Measurements from ENCODE around the gene GRK3.

Gene GRK3

DNA sequence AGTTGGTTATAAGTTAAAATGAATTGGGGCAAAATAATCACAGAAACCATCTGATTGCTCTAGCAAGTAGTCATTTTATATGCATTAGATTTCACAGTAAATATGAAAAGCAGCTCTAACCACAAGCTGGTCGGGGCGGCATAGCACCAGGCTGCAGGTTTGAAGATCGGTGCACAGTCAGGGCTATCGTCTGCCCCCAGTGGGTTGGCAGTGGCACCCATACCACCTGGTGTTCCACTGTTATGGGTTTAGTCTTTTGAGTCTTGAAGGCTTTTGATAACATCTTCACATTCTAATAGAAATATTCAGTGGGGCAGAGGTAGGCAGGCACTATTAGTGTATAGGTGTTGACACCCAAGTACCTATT, 62.1 kb downstream of the GRK3 start:
- Histone ChIP-seq H3K36me3 (ENCODE audit: insufficient read depth, low read length) (no peaks in the 10 kb centered on the region), H3K4me1 (ENCODE audit: insufficient read depth, low read length) (peaks cover 25% of the 10 kb centered on the region), H3K27me3 (ENCODE audit: insufficient read depth, low read length) (no peaks in the 10 kb centered on the region), H3K9me3 (ENCODE audit: low read length) (no peaks in the 10 kb centered on the region), H3K4me3 (ENCODE audit: low read length) (no peak overlapping the region), H2AFZ (ENCODE audit: low read depth, low read length) (no peak overlapping the region)

DNA sequence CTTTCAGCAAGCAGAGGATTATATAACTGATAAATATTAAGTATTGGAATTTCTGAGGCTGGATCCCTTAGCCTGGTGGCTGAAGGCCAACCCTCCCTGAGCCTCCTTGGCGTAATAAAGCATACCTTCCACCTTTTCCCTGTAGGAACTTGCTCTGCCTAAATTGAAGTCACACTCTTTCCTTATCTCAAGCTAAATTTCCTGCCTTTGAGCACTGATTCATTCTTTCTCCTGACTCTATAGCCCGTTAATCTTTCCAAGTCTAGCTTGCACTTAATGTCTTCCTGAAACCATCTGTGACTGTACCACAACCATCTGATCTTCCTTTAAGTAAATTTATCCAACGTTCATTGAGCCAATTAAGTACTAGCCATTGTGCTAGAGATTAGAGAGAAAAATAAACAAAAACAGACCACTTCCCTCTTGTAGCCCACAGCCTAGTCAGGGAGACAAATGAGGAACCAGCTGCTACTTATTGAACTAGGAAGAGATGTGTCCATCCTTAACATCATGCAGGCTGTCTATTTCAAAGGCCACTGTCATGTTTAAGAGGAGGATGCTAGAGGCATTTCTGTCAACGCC, 62.9 kb downstream of the GRK3 start:
- no peaks in the 10 kb centered on the region for H3K27me3 ChIP-seq (ENCODE audit: insufficient read depth, low read length)
- peaks cover 22% of the 10 kb centered on the region for H3K4me1 ChIP-seq (ENCODE audit: insufficient read depth, low read length)
- H3K9me3 ChIP-seq (ENCODE audit: low read length): no peaks in the 10 kb centered on the region
- no peak overlapping the region for H2AFZ ChIP-seq (ENCODE audit: low read depth, low read length)
- H3K4me3 ChIP-seq (ENCODE audit: low read length): no peak overlapping the region
- H3K36me3 ChIP-seq (ENCODE audit: insufficient read depth, low read length): no peaks in the 10 kb centered on the region

DNA sequence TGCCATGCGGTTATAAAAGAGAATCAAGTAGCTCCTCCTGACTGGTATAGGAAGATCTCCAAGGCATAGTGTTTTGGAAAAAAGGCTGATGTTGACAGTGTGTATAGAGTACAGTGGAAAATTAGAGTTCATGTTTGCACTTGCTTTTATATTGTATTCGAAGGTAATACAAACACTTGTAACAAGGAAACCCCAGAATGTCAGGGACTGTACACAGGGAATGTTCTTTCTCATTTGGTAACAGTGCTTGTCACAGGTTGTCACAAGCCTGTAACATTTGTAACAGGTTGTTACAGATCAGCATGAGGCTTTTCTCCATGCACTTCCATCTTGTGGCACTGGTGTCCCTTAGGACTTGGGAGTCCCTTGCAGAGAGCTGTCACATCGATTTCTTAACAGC, 64.0 kb downstream of the GRK3 start:
- H3K9me3 ChIP-seq (ENCODE audit: low read length): no peaks in the 10 kb centered on the region
- H3K4me1 ChIP-seq (ENCODE audit: insufficient read depth, low read length): peaks cover 22% of the 10 kb centered on the region
- H3K27me3 ChIP-seq (ENCODE audit: insufficient read depth, low read length): no peaks in the 10 kb centered on the region
- H2AFZ ChIP-seq (ENCODE audit: low read depth, low read length): no peak overlapping the region
- H3K36me3 ChIP-seq (ENCODE audit: insufficient read depth, low read length): no peaks in the 10 kb centered on the region
- H3K4me3 ChIP-seq (ENCODE audit: low read length): no peak overlapping the region

DNA sequence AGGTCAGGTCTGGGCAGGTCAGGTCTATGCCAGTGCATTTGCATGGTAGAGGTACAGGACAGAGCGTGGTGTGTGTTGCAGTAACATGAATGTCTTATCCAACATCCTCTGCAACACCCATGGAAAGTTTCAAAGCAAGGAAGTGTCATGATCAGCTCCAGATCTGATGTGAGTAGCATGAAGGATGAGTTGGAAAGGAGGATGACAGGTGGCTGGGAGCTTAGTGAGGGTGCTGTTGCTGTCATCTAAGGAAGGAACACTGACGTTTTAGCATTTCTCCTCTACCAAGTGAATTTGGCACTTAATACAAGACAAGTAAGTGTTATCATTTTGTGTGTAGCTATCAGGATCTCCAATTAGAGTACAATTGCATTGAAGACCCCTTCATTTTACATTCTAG, 65.1 kb downstream of the GRK3 start:
- Histone ChIP-seq H3K27me3 (ENCODE audit: insufficient read depth, low read length) (no peaks in the 10 kb centered on the region), H3K36me3 (ENCODE audit: insufficient read depth, low read length) (no peaks in the 10 kb centered on the region), H3K9me3 (ENCODE audit: low read length) (no peaks in the 10 kb centered on the region), H2AFZ (ENCODE audit: low read depth, low read length) (no peak overlapping the region), H3K4me1 (ENCODE audit: insufficient read depth, low read length) (peaks cover 22% of the 10 kb centered on the region), H3K4me3 (ENCODE audit: low read length) (no peak overlapping the region)

DNA sequence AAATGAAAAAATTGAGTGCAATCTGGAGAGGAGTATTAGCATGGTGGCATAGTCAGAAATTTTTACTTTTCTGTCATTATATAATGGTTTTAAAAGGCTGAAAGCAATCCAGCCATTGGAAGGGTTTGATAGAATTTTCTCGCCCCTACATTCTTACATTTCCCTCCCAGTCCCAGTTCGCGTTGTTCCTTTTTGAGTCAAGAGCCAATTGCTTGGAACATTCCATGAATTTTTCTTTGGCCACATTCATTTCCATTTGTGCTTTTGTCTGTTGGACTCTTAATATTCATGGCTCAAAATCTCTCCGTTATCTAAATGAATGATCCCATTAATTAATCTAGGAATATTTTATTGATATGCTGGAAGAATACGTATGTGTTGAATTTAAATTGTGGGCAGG, 66.0 kb downstream of the GRK3 start:
- Histone ChIP-seq H3K36me3 (ENCODE audit: insufficient read depth, low read length) (no peaks in the 10 kb centered on the region), H3K4me1 (ENCODE audit: insufficient read depth, low read length) (peaks cover 19% of the 10 kb centered on the region), H3K4me3 (ENCODE audit: low read length) (no peak overlapping the region), H2AFZ (ENCODE audit: low read depth, low read length) (no peak overlapping the region), H3K27me3 (ENCODE audit: insufficient read depth, low read length) (no peaks in the 10 kb centered on the region), H3K9me3 (ENCODE audit: low read length) (no peaks in the 10 kb centered on the region)

DNA sequence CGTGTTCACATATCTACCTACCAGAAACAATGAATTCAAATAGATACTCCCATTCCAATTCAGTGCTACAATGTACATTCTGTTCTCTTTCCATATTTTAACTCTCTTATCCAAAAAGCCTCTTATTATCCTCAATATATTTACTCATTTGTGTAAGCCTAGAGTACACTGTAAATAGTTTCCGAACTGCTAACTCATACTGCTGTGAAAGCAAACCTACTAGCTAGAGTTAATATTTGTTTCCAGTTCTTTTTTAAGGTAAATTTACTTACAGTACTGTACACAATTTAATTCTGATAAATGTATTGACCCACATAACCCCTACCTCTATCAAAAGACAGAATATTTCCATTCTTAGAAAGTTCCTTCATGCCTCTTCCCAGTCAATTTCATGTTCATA, 71.8 kb downstream of the GRK3 start:
- no peaks in the 10 kb centered on the region for H3K27me3 ChIP-seq (ENCODE audit: insufficient read depth, low read length)
- H3K4me1 ChIP-seq (ENCODE audit: insufficient read depth, low read length): no peaks in the 10 kb centered on the region
- H3K36me3 ChIP-seq (ENCODE audit: insufficient read depth, low read length): peaks cover 9% of the 10 kb centered on the region
- H2AFZ ChIP-seq (ENCODE audit: low read depth, low read length): no peak overlapping the region
- no peak overlapping the region for H3K4me3 ChIP-seq (ENCODE audit: low read length)
- peaks cover 6% of the 10 kb centered on the region for H3K9me3 ChIP-seq (ENCODE audit: low read length)

DNA sequence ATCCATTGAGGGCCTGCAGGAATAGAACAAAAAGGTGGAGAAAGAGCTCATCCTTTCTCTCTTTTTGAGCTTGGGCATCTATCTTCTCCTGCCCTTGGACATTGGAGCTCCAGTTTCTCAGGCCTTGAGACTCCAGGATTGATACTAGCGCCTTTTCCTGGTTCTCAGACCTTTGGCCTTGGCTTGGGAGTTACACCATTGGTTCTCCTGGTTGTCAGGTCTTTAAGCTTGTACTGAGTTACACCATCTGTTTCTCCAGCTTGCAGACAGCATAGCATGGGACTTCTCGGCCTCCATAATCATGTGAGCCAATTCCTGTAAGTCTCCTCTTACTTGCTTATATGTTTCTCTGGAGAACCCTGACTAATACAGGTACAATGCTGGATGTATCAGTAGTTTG, 72.6 kb downstream of the GRK3 start:
- Histone ChIP-seq H3K36me3 (ENCODE audit: insufficient read depth, low read length) (peaks cover 9% of the 10 kb centered on the region), H3K4me3 (ENCODE audit: low read length) (no peak overlapping the region), H3K9me3 (ENCODE audit: low read length) (peaks cover 6% of the 10 kb centered on the region), H2AFZ (ENCODE audit: low read depth, low read length) (no peak overlapping the region), H3K4me1 (ENCODE audit: insufficient read depth, low read length) (no peaks in the 10 kb centered on the region), H3K27me3 (ENCODE audit: insufficient read depth, low read length) (no peaks in the 10 kb centered on the region)

DNA sequence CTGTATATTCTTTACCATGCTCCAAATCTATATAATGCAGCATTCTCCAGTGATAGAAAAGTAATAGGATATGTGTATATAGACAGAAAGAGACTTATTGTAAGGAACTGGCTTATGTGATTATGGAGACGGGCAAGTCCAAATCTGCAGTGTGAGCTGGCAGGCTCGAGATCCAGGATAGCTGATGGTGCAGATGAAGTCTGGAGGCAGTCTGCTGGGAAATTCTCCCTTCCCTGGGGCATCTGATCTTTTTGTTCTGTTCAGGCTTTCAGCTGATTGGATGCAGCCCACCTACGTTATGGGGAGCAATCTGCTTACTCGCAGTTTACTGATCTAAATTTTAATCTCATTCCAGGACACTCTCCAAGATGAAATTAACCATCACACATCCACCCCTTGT, 73.2 kb downstream of the GRK3 start:
- Histone ChIP-seq H2AFZ (ENCODE audit: low read depth, low read length) (no peak overlapping the region), H3K4me1 (ENCODE audit: insufficient read depth, low read length) (no peaks in the 10 kb centered on the region), H3K27me3 (ENCODE audit: insufficient read depth, low read length) (no peaks in the 10 kb centered on the region), H3K4me3 (ENCODE audit: low read length) (no peak overlapping the region), H3K9me3 (ENCODE audit: low read length) (peaks cover 6% of the 10 kb centered on the region), H3K36me3 (ENCODE audit: insufficient read depth, low read length) (peaks cover 9% of the 10 kb centered on the region)

DNA sequence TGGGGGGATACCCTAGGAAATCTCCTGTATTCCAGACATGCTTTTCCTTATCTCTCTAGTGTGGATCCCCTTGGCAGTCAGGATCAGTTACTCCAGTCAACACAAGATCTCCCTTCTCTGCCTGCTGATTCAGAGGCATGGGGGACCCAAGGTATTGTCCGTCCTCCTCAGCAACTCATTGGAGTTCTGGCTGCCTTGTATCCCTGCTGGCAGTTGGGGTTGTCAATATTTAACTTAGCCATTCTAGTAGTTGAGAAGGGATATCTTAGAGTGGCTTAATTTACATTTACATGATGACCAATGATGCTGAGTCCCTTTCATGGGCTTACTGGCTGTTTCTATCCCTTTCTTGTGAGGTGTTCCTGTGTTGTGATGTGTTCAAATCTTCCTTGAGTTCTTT, 74.2 kb downstream of the GRK3 start:
- Histone ChIP-seq H3K36me3 (ENCODE audit: insufficient read depth, low read length) (peaks cover 9% of the 10 kb centered on the region), H3K4me3 (ENCODE audit: low read length) (no peak overlapping the region), H3K9me3 (ENCODE audit: low read length) (peaks cover 6% of the 10 kb centered on the region), H3K27me3 (ENCODE audit: insufficient read depth, low read length) (no peaks in the 10 kb centered on the region), H3K4me1 (ENCODE audit: insufficient read depth, low read length) (no peaks in the 10 kb centered on the region), H2AFZ (ENCODE audit: low read depth, low read length) (no peak overlapping the region)

DNA sequence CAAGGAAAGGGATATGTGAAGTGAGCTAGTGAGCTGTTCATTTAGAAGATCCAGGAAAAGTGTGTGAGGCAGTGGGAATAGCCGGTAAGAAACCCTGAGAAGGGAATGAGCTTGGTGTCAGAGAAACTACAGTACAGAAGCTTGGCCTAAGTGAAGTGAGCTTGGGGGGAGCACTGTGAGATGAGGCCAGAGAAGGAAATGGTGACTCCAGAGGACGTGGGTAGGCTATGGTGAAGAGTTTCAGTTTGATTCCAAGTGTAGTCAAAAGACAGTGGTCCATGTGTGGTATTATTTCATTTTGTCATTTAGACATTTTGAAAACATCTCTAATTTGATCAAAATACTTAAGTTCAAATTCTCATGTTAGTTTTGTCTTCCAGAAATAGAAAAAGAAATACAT, 77.2 kb downstream of the GRK3 start:
- Histone ChIP-seq H3K4me3 (ENCODE audit: low read length) (no peak overlapping the region), H3K36me3 (ENCODE audit: insufficient read depth, low read length) (peaks cover 9% of the 10 kb centered on the region), H3K4me1 (ENCODE audit: insufficient read depth, low read length) (peaks cover 5% of the 10 kb centered on the region), H3K27me3 (ENCODE audit: insufficient read depth, low read length) (no peaks in the 10 kb centered on the region), H2AFZ (ENCODE audit: low read depth, low read length) (no peak overlapping the region), H3K9me3 (ENCODE audit: low read length) (peaks cover 6% of the 10 kb centered on the region)

DNA sequence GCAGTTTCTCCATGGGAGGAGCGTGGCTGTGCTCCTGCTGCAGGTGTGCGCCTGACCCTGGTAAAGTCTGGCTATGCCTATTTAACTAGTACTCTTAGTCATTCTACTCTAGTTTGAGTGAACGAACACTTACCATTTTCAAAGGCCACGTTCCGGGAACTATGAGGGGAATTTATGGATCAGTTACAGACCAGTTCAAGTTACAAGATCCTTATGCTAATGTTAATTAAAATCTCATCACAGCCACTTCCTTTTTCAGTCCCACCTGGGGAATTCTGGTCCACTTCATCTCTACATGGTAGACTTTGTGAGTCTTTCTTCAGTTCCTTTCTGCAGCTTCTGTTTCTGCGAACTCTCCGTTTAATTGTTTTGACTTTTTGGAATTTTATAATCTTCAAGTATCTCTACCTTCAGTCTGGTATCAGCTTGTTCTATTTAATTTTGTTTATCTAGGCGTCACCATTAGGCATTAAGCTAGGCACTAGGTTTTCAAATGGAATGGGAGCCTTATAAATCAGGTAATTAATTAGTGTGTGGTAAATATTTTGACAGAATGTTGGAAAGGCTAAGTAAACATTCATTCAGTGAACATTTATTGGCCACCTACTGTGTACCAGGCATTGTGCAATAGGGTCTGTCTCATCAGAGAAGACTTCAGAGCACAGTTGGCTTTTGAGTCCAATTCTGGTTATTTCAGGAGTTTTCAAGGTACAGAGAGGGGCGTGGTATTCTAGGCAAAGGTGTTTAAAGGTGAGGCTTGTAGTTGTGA, 78.9 kb downstream of the GRK3 start:
- Histone ChIP-seq H3K9me3 (ENCODE audit: low read length) (peaks cover 2% of the 10 kb centered on the region), H3K36me3 (ENCODE audit: insufficient read depth, low read length) (peaks cover 4% of the 10 kb centered on the region), H3K4me3 (ENCODE audit: low read length) (no peak overlapping the region), H2AFZ (ENCODE audit: low read depth, low read length) (no peak overlapping the region), H3K27me3 (ENCODE audit: insufficient read depth, low read length) (no peaks in the 10 kb centered on the region), H3K4me1 (ENCODE audit: insufficient read depth, low read length) (peaks cover 5% of the 10 kb centered on the region)

DNA sequence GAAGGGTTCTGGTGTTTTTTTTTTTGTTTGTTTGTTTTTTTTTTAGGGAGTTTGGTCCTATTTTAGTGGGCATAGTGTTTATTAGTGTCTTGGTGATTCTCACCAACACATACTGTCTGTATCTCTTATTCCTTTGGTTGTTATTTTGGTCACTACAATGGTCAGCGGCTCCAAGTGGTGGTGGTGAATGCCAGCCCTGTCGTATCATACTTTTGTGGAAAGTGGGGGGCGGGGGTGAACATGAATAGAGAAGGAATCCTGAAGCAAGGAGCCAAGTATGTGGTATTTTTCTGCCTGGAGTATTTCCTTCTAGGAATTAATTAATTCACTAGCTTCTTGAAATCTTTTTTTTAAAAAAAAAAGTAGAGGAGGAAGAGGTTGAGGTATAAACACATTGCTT, 79.6 kb downstream of the GRK3 start:
- H3K27me3 ChIP-seq (ENCODE audit: insufficient read depth, low read length): no peaks in the 10 kb centered on the region
- H3K4me3 ChIP-seq (ENCODE audit: low read length): no peak overlapping the region
- no peaks in the 10 kb centered on the region for H3K36me3 ChIP-seq (ENCODE audit: insufficient read depth, low read length)
- H3K4me1 ChIP-seq (ENCODE audit: insufficient read depth, low read length): peaks cover 5% of the 10 kb centered on the region
- H3K9me3 ChIP-seq (ENCODE audit: low read length): no peaks in the 10 kb centered on the region
- H2AFZ ChIP-seq (ENCODE audit: low read depth, low read length): no peak overlapping the region

DNA sequence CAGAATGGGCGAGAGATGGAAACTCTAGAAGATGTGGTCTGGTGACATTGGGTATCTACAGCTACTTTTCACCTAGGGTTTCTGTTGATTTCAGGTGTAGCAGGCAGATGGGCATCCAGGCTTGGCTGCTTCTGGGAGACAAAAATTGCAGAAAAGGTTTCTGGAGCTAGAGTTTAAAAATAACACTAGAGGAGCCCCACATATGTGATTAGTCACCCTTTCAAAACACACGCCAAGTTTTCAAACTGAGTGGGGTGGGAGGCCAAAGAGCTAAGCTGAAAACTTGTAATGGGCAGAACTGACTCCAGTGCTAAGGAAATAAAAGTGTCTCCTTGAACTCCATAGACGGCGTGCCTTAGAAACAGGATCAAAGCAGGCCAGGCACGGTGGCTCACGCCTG, 80.8 kb downstream of the GRK3 start:
- Histone ChIP-seq H3K27me3 (ENCODE audit: insufficient read depth, low read length) (no peaks in the 10 kb centered on the region), H3K36me3 (ENCODE audit: insufficient read depth, low read length) (no peaks in the 10 kb centered on the region), H3K4me1 (ENCODE audit: insufficient read depth, low read length) (peaks cover 5% of the 10 kb centered on the region), H3K9me3 (ENCODE audit: low read length) (no peaks in the 10 kb centered on the region), H3K4me3 (ENCODE audit: low read length) (no peak overlapping the region), H2AFZ (ENCODE audit: low read depth, low read length) (no peak overlapping the region)

DNA sequence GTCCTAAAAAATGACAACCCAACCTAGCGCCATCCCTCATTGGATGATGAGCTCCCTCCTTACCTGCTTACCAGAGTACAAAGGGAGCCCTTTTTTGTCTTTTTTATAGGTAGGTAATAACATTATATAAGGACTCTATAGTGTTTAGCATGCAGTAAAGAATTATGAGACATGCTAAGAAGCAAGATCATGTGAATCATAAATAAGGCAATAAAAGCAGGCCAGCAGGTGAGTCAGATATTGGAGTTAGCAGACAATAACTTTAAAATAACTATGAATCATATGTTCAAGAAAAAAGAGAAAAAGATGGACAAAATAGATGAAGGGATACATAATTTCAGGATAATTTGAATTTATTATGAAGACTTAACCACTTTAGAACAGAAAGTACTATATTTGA, 81.5 kb downstream of the GRK3 start:
- Histone ChIP-seq H3K9me3 (ENCODE audit: low read length) (no peaks in the 10 kb centered on the region), H3K27me3 (ENCODE audit: insufficient read depth, low read length) (no peaks in the 10 kb centered on the region), H3K36me3 (ENCODE audit: insufficient read depth, low read length) (no peaks in the 10 kb centered on the region), H3K4me1 (ENCODE audit: insufficient read depth, low read length) (peaks cover 5% of the 10 kb centered on the region), H3K4me3 (ENCODE audit: low read length) (no peak overlapping the region), H2AFZ (ENCODE audit: low read depth, low read length) (no peak overlapping the region)
